Smooth muscle cell (in vitro differentiated cells): ENCODE measurements around the gene IL4R. TPM values are rescaled to one million over a fixed set of nuclear protein-coding genes. Genes with fewer than 3 reads are reported as not detected.

Source experiments
- DNase-seq: peaks from one replicate; lab custom pipeline; 2025; ENCODE audit not compliant: unreplicated experiment; lab: John Stamatoyannopoulos, UW
- H2AFZ ChIP-seq: fragments of 200-600 bp; sonication (generic); 2 replicates; pipeline ENCODE4 v1.6.0; 2016; ENCODE audit warnings: antibody characterized with exemption, low read depth, mild to moderate bottlenecking
- H3F3A ChIP-seq: fragments of 200-600 bp; sonication (generic); 2 replicates; pipeline ENCODE4 v1.6.0; 2017; ENCODE audit warnings: antibody characterized with exemption, low read depth
- H3K27ac ChIP-seq: fragments of 200-600 bp; sonication (generic); 2 replicates; pipeline ENCODE4 v1.5.1; 2016; ENCODE audit warnings: low read depth, mild to moderate bottlenecking
- H3K27me3 ChIP-seq: fragments of 200-600 bp; sonication (generic); 2 replicates; pipeline ENCODE4 v1.6.1; 2016; ENCODE audit warnings: low read depth, mild to moderate bottlenecking
- H3K36me3 ChIP-seq: fragments of 200-600 bp; sonication (generic); 2 replicates; pipeline ENCODE4 v1.5.1; 2016; ENCODE audit warnings: low read depth
- H3K4me1 ChIP-seq: fragments of 200-600 bp; sonication (generic); 2 replicates; pipeline ENCODE4 v1.5.1; 2016; ENCODE audit warnings: low read depth
- H3K4me2 ChIP-seq: fragments of 200-600 bp; sonication (generic); 2 replicates; pipeline ENCODE4 v1.6.0; 2016; ENCODE audit warnings: mild to moderate bottlenecking
- H3K4me3 ChIP-seq: fragments of 200-600 bp; sonication (generic); 2 replicates; pipeline ENCODE4 v1.5.1; 2016; ENCODE audit warnings: mild to moderate bottlenecking
- H3K79me2 ChIP-seq: fragments of 200-600 bp; sonication (generic); 2 replicates; pipeline ENCODE4 v1.6.0; 2016; ENCODE audit warnings: low read depth, mild to moderate bottlenecking
- H3K9ac ChIP-seq: fragments of 200-600 bp; sonication (generic); 2 replicates; pipeline ENCODE4 v1.6.0; 2016; ENCODE audit warnings: low read depth
- H3K9me3 ChIP-seq: fragments of 200-600 bp; sonication (generic); replicated peaks from 2 replicates; pipeline ENCODE4 v1.5.1; 2016; ENCODE audit warnings: low read depth
- H4K20me1 ChIP-seq: fragments of 200-600 bp; sonication (generic); 2 replicates; pipeline ENCODE4 v1.6.0; 2016; ENCODE audit warnings: low read depth
- CTCF ChIP-seq: fragments of 200-600 bp; sonication (generic); IDR thresholded peaks from 2 replicates; pipeline ENCODE4 v1.5.1; 2017; ENCODE audit warnings: borderline replicate concordance, mild to moderate bottlenecking, antibody characterized with exemption; ENCODE audit not compliant: insufficient read depth, poor library complexity, severe bottlenecking
- WGBS: methylation state at CpG from one replicate; pipeline ENCODE4 v1.1.7; 2016; ENCODE audit warnings: low lambda C conversion rate; 5-methylcytosine and 5-hydroxymethylcytosine counted together
- polyA plus RNA-seq: library from polyadenylated mRNA; unstranded; fragments of >200 nt; fragmentation: Nextera tagmentation; extraction: Ambion mirVana; gene quantifications from 2 replicates; pipeline ENCODE4 v1.2.1, GENCODE V29; 2016
- total RNA-seq: library from RNA; depleted of rRNA; stranded (reverse); fragments of >200 nt; gene quantifications from 2 replicates; pipeline ENCODE4 v1.2.3, GENCODE V29; 2014

The IL4R gene
- total and polyA plus RNA-seq, 2 experiments from 2014 or later, result 13.4 to 24.0 TPM

- WGBS, result 96% methylated on average over 13 of the region's 13 CpGs
- Histone ChIP-seq H3K36me3 (no peaks in the 10 kb centered on the region), H3K27me3 (no peaks in the 10 kb centered on the region), H3K27ac (no peak overlapping the region), H3F3A (no peaks in the 10 kb centered on the region), H3K4me3 (no peak overlapping the region), H3K4me1 (peaks cover 14% of the 10 kb centered on the region), H2AFZ (no peak overlapping the region), H3K9ac (no peak overlapping the region), H4K20me1 (peaks cover 24% of the 10 kb centered on the region), H3K79me2 (peaks cover 79% of the 10 kb centered on the region), H3K4me2 (no peak overlapping the region), H3K9me3 (no peaks in the 10 kb centered on the region)
- no peak for DNase-seq
- no peak for TF ChIP-seq CTCF
Observed at GRCh38 chr16:27319257-27319965, 5.6 kb downstream of the IL4R start.

- Histone ChIP-seq H3K4me3 (no peak overlapping the region), H3F3A (no peaks in the 10 kb centered on the region), H3K36me3 (no peaks in the 10 kb centered on the region), H3K27ac (peak overlapping the region; percentile 27), H4K20me1 (peaks cover 17% of the 10 kb centered on the region), H3K79me2 (peaks cover 77% of the 10 kb centered on the region), H3K27me3 (no peaks in the 10 kb centered on the region), H3K4me2 (no peak overlapping the region), H3K9me3 (no peaks in the 10 kb centered on the region), H2AFZ (no peak overlapping the region), H3K4me1 (peaks cover 4% of the 10 kb centered on the region), H3K9ac (no peak overlapping the region)
- WGBS, result 89% methylated on average over 12 of the region's 12 CpGs
- TF ChIP-seq CTCF, result no peak
- DNase-seq, result no peak
Observed at GRCh38 chr16:27320261-27321012, 6.7 kb downstream of the IL4R start.

GRCh38 chr16:27321013-27321915 lies 7.5 kb downstream of the IL4R start:
- H3K79me2 ChIP-seq, result peaks cover 77% of the 10 kb centered on the region
- H3K4me2 ChIP-seq, result no peak overlapping the region
- no peaks in the 10 kb centered on the region for H3K9me3 ChIP-seq
- H3K4me3 ChIP-seq, result no peak overlapping the region
- no peak for DNase-seq
- H3F3A ChIP-seq, result no peaks in the 10 kb centered on the region
- H3K9ac ChIP-seq, result no peak overlapping the region
- WGBS, result 86% methylated on average over 7 of the region's 7 CpGs
- H3K27me3 ChIP-seq, result no peaks in the 10 kb centered on the region
- peak overlapping the region; percentile 27 for H3K27ac ChIP-seq
- peaks cover 11% of the 10 kb centered on the region for H4K20me1 ChIP-seq
- H2AFZ ChIP-seq, result no peak overlapping the region
- no peaks in the 10 kb centered on the region for H3K36me3 ChIP-seq
- no peaks in the 10 kb centered on the region for H3K4me1 ChIP-seq
- TF ChIP-seq CTCF, result no peak
